Left lung (tissue), 10 donors: Measurements from ENCODE around the gene MCC. TPM values are rescaled to one million over a fixed set of nuclear protein-coding genes. Genes with fewer than 3 reads are reported as not detected.

Experiments used
- ATAC-seq: fragments of 200-7000 bp; cut with Tn5 transposase; one replicate; pipeline ENCODE4 v1.9.1; 2020; ENCODE audit warnings: moderate library complexity
- DNase-seq, 4 donors: peaks; one replicate each; pipeline ENCODE4 v3.0.0-alpha.2; 2013 to 2020
- H3K27ac ChIP-seq, 2 donors: fragments of 200-600 bp; sonication (generic) in 1 of 2; one replicate each; pipeline versions ENCODE4 v1.5.0 to v1.8.0; 2020 to 2021
- H3K27me3 ChIP-seq, 2 donors: fragments of 200-600 bp; sonication (generic) in 1 of 2; one replicate each; pipeline versions ENCODE4 v1.5.0 to v1.8.0; 2020 to 2021
- H3K36me3 ChIP-seq, 2 donors: fragments of 200-600 bp; sonication (generic) in 1 of 2; one replicate each; pipeline versions ENCODE4 v1.5.0 to v1.8.0; 2020 to 2021
- H3K4me1 ChIP-seq, 2 donors: fragments of 200-600 bp; one replicate each; pipeline ENCODE4 v1.8.0; 2021
- H3K4me3 ChIP-seq, 2 donors: fragments of 200-600 bp; sonication (generic) in 1 of 2; one replicate each; pipeline versions ENCODE4 v1.5.0 to v1.8.0; 2020 to 2021; ENCODE audit warnings: mild to moderate bottlenecking in 1 of 2
- H3K9me3 ChIP-seq, 2 donors: fragments of 200-600 bp; sonication (generic) in 1 of 2; one replicate each; pipeline versions ENCODE4 v1.5.0 to v1.8.0; 2020 to 2021
- intact Hi-C, 2 donors: fragments of 100-400 bp; cut with DNase I; formaldehyde crosslinking; loops; one replicate each; pipeline versions ENCODE4 v1.11.2 to v1.14.2; 2022
- polyA plus RNA-seq, 6 donors: library from polyadenylated mRNA; unstranded; fragments of 120-200 nt; gene quantifications; one replicate each; pipeline ENCODE4 v1.2.1, GENCODE V29; 2013; ENCODE audit not compliant: insufficient read length in 6 of 6
- total RNA-seq, 2 donors: library from RNA; stranded (reverse); fragmentation: NEBNext Ultra II Directional; extraction: Animal tissue kit (Norgen Biotek cat#: 25700); gene quantifications; one replicate each; pipeline ENCODE4 v1.2.1, GENCODE V29; 2021
- TF ChIP-seq, protein P1 (sequence below), 2 donors: fragments of 200-600 bp; sonication (generic) in 1 of 2; IDR thresholded peaks; one replicate each; pipeline versions ENCODE4 v1.5.0 to v1.8.0; 2021; ENCODE audit warnings: antibody characterized with exemption in 2 of 2
- donor health status: DM: no; HTN: yes; CAD: no.
- donor health status: DM: no; HTN: no; CAD: no.

MCC gene
- total and polyA plus RNA-seq, 8 donors = 12.5 to 18.4 (median 16.1) TPM

GRCh38 chr5:113176196-113176595 lies 312.1 kb downstream of the MCC start:
- TF ChIP-seq, protein P1, sequence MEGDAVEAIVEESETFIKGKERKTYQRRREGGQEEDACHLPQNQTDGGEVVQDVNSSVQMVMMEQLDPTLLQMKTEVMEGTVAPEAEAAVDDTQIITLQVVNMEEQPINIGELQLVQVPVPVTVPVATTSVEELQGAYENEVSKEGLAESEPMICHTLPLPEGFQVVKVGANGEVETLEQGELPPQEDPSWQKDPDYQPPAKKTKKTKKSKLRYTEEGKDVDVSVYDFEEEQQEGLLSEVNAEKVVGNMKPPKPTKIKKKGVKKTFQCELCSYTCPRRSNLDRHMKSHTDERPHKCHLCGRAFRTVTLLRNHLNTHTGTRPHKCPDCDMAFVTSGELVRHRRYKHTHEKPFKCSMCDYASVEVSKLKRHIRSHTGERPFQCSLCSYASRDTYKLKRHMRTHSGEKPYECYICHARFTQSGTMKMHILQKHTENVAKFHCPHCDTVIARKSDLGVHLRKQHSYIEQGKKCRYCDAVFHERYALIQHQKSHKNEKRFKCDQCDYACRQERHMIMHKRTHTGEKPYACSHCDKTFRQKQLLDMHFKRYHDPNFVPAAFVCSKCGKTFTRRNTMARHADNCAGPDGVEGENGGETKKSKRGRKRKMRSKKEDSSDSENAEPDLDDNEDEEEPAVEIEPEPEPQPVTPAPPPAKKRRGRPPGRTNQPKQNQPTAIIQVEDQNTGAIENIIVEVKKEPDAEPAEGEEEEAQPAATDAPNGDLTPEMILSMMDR (IDR thresholded peaks at IDR 0.05) = no peak
- DNase-seq (no peak), ATAC-seq (no peak)
- Histone ChIP-seq H3K9me3 (no peaks in the 10 kb centered on the region), H3K27ac (no peak overlapping the region), H3K36me3 (no peaks in the 10 kb centered on the region), H3K27me3 (no peaks in the 10 kb centered on the region), H3K4me3 (no peak overlapping the region), H3K4me1 (peaks cover 0 to 6% of the 10 kb centered on the region in 2 donors)
- intact Hi-C loops = no loop called here

- intact Hi-C loops = no loop called here
- ATAC-seq (no peak), DNase-seq (no peak)
- Histone ChIP-seq H3K4me3 (no peak overlapping the region), H3K9me3 (no peaks in the 10 kb centered on the region), H3K27me3 (no peaks in the 10 kb centered on the region), H3K27ac (no peak overlapping the region), H3K4me1 (peaks cover 0 to 6% of the 10 kb centered on the region in 2 donors), H3K36me3 (no peaks in the 10 kb centered on the region)
- TF ChIP-seq, protein P1 (IDR thresholded peaks at IDR 0.05) = no peak
These were observed 315.9 kb downstream of the MCC start for GRCh38 chr5:113172231-113172826.

GRCh38 chr5:113171520-113171919 lies 316.7 kb downstream of the MCC start:
- no peaks in the 10 kb centered on the region for H3K9me3 ChIP-seq
- ATAC-seq (no peak), DNase-seq (no peak)
- peaks cover 0 to 6% of the 10 kb centered on the region in 2 donors for H3K4me1 ChIP-seq
- TF ChIP-seq, protein P1 (IDR thresholded peaks at IDR 0.05) = no peak
- H3K36me3 ChIP-seq = no peaks in the 10 kb centered on the region
- intact Hi-C loops = no loop called here
- H3K27me3 ChIP-seq = no peaks in the 10 kb centered on the region
- no peak overlapping the region for H3K4me3 ChIP-seq
- no peak overlapping the region for H3K27ac ChIP-seq

- Histone ChIP-seq H3K4me1 (peaks cover 0 to 6% of the 10 kb centered on the region in 2 donors), H3K27ac (no peak overlapping the region), H3K9me3 (no peaks in the 10 kb centered on the region), H3K4me3 (no peak overlapping the region), H3K27me3 (no peaks in the 10 kb centered on the region), H3K36me3 (no peaks in the 10 kb centered on the region)
- intact Hi-C loops = no loop called here
- ATAC-seq (peak; percentile 48), DNase-seq (no peak)
- TF ChIP-seq, protein P1 (IDR thresholded peaks at IDR 0.05) = no peak
These were observed 317.5 kb downstream of the MCC start for GRCh38 chr5:113170707-113171106.

DNA sequence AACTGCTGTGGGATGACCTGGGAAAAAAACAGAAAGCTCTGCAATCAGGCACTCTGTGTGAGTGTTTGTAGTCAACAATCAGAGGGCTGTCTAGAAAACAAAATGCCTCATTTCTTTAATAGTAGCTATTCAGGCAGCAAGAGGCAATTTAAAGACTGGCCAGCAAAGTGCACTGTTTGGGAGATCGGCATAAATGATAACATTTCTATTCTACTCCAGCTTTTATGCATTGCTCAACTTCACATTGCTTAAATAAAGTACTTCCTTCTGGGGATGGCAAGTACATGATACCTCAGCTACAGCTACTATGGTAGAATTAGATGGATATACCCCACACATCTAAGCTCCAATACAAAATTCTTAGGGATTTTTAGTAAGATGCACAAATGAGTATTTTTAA lies 318.5 kb downstream of the MCC start:
- Histone ChIP-seq H3K4me3 (no peak overlapping the region), H3K4me1 (peaks cover 4 to 6% of the 10 kb centered on the region in 2 donors), H3K27me3 (no peaks in the 10 kb centered on the region), H3K36me3 (no peaks in the 10 kb centered on the region), H3K9me3 (no peaks in the 10 kb centered on the region), H3K27ac (no peak overlapping the region)
- TF ChIP-seq, protein P1 (IDR thresholded peaks at IDR 0.05) = no peak
- ATAC-seq (peak; percentile 41), DNase-seq (no peak)
- intact Hi-C loops = no loop called here
